Panc1 (cell line): ENCODE measurements around the gene PUSL1.

ENCODE experiments used
- CTCF ChIP-seq: fragments of 450-650 bp; IDR thresholded peaks from 2 replicates; pipeline ENCODE4 v1.5.1; 2017; ENCODE audit warnings: mild to moderate bottlenecking
- POLR2AphosphoS5 ChIP-seq: IDR thresholded peaks from 2 replicates; pipeline ENCODE4 v1.6.1; 2012; ENCODE audit warnings: mild to moderate bottlenecking, low read depth, low read length, moderate library complexity
- REST ChIP-seq, 2 experiments: IDR thresholded peaks; 2 replicates each; pipeline ENCODE4 v1.6.1; 2011 to 2012; ENCODE audit warnings: low read depth in 2 of 2, control low read depth in 1 of 2, low read length in 1 of 2, mild to moderate bottlenecking in 1 of 2, moderate library complexity in 1 of 2; ENCODE audit not compliant: insufficient read depth in 1 of 2
- SIN3A ChIP-seq: IDR thresholded peaks from 2 replicates; pipeline ENCODE4 v1.6.1; 2012; ENCODE audit warnings: low read depth, mild to moderate bottlenecking, low read length, moderate library complexity, borderline replicate concordance; ENCODE audit not compliant: insufficient read depth
- TCF7L2 ChIP-seq: IDR thresholded peaks from 2 replicates; pipeline ENCODE4 v1.6.1; 2011; ENCODE audit warnings: mild to moderate bottlenecking, low read depth, low read length, inconsistent platforms

- TF ChIP-seq POLR2AphosphoS5 = no peak
- no peak for TF ChIP-seq CTCF
- TF ChIP-seq SIN3A = no peak
- TF ChIP-seq REST (IDR thresholded peaks at IDR 0.05; ENCODE audit: insufficient read depth in 1 of 2, low read depth in 2 of 2, low read length in 1 of 2) = no peak
- TF ChIP-seq TCF7L2 = no peak
These were observed 33.2 kb downstream of the PUSL1 start for GRCh38 chr1:1341549-1342021.
